Measurements from ENCODE around the gene HMG20B.

HMG20B gene

DNA sequence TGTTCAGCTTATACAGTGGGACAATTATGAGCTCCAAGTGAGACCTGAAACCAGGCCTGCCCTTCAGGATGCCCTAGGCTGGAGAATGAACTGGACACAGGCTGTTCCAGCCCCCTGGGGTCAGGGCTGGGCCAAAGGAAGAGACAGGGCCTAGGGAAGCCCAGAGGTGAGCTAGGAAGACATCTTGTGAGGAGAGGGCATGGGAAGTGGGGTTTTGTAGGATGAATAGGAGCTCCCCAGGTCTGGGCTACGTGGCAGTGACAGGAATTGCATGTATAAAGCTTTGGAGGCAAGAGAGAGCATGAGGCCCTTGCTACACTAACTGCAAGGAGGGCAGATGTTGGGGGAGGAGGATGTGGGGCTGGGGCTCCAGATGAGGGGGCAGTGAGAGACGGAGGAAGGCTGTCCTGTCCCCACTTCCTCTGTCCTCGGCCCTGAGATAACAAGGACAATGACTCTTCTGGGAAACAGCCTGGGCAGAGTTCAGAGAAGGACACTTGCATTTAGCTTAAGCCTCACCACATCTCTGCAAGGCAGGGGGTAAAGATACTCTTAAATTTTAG is 35.4 kb downstream of the HMG20B start:
- DNase-seq = no peak

DNA sequence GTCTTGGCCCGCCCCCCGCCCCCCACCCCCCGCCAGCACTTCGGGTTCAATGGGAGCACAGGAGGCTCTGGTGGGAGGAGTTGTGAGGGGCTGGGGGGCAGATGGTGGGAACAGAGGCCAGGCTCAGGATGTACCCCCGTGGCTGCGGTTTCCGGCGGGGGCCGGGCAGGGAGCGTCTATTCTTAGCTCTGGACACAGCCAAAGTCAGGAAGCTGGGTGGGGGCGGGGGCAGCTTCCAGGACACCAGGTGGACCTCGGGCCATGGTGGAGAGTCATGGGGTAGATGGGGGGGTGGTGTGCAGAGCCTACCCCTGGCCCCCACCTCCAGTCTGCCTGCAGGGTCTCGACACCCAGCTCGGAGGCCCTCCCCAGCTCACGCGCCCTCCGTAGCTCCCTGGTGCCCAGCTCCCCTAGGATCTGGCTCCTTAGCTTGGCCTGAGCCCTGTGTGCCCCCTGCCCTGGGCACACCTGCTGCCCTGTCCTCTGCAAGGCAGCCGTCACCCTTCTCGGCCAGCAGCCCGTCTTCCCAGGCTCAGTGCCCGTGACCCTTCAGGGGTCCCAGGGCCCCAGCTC is 36.1 kb downstream of the HMG20B start:
- no peak for DNase-seq

DNA sequence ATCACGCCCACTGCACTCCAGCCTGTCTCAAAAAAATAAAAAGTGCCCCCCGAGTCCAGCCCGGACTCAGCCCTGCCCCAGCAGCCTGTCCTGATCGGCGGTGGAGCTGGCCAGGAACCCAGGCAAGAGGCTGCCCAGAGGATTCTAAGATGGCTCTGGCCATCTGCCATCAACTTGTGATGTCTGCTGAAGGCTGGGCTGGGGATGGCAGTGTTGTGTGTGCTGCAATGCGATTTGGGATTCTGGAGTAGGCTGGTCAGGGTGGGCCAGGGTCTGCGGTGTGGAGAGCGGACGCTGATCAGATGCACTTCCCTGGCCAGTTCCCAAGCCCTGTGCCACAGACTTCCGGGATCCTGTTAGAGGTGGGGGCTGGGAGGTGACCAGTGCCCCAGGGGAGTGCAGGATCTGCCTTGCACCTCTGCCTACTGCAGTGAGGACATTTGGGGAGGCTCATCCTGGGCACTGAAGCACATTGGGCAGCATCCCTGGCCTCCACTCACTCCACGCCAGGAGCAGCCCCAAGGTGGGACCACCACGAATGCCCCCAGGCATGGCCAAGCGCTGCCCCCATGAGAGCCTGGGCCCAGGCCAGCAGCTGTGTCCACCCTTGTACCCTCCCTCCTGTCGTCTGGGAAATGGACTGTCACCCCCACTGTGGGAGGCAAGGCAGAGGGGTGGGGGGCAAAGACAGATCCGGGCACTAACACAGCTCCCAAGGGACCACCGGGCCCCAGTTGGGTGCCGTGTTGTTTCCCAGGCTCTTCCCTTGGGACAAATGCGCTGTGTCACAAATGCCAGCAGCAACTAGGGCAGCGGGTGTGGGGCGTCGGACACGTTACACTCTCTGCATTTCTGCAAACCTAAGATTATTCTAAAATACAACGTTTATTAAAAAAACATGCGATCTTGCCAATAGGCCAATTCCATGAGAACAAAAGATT is 37.3 kb downstream of the HMG20B start:
- no peak for DNase-seq

DNA sequence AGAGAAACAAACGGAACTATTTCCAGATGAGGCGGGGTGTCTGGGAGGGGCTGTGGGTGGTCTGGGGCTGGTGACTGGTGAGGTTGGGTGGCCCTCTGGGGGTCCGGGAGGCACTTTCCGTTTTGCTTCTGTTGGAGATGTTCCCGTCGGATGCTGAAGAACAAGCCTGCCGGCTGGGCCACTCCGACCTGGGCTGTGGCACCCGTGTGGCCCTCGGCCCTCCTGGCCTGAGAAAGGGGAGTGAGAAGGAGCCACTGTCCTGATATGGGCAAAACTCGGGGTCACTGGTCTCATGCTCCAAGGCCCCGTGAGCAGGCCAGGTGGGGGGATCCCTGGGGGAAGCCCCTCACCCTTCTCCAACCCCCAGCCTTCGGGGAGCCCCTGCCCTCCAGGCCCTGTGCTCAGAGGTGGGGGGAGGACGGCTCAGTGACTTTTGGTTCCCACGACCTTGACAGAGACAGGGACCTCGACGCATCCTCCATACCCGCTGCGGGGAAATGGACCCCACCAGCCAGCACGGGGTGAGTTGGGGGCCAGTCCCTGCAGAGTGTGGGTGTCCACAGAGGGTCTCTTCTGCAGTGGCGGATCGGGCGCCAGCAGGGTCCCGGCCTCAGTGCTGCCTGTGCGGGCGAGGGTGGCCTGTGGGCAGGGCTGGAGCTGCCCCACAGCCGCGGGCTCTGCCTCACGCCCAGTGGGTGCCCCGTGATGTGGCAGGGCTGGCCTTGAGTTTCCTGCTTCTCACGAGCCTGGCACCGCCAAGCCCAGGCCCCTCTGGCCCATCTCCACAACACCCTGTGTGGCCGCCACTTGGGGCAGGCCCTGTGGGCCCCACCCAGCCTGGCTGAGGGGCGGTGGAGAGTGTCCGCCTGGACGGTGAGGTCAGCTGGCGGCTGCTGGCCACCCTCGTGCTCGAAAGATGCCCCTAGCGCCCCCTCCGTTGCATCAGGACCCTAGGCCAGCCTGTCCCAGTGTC is 38.3 kb downstream of the HMG20B start:
- DNase-seq = no peak

DNA sequence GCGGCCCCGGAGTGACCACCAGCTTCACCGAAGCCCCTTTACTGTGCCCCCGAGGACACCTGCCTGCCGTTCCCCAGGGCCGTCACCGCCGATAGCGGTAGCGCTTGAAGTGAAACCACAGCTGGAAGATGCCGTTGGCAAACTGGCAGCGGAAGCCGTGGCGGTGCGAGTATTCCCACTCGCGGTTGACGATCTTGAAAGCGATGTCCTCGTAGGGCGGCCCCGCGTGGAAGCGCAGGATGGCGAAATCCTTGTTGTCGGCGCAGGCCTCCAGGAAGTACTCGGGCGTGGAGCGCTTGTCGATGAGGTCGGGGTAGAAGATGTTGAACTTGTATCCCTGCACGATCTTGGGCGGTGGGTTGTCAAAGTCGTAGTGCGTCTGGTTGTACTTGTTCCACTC is 39.1 kb downstream of the HMG20B start:
- DNase-seq = no peak

DNA sequence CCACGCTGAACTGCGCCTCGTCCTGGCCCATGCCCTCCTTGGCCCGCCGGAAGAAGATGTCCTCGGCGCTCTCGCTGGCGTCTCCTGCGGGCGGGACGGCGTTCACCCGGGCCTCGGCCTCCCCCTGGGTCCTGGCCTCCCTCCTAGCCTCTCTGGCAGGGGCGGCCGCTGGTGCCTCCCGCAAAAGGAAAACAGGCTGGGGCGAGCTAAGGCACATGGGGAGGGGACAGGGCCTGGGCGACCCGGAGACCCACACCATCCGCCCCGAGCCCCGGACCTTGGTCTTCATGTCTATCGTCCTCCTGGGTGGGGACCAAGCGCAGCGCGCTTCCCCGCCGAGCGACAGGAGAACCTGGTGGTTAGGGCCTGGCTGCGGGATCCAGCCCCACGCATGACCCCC is 39.6 kb downstream of the HMG20B start:
- no peak for DNase-seq

DNA sequence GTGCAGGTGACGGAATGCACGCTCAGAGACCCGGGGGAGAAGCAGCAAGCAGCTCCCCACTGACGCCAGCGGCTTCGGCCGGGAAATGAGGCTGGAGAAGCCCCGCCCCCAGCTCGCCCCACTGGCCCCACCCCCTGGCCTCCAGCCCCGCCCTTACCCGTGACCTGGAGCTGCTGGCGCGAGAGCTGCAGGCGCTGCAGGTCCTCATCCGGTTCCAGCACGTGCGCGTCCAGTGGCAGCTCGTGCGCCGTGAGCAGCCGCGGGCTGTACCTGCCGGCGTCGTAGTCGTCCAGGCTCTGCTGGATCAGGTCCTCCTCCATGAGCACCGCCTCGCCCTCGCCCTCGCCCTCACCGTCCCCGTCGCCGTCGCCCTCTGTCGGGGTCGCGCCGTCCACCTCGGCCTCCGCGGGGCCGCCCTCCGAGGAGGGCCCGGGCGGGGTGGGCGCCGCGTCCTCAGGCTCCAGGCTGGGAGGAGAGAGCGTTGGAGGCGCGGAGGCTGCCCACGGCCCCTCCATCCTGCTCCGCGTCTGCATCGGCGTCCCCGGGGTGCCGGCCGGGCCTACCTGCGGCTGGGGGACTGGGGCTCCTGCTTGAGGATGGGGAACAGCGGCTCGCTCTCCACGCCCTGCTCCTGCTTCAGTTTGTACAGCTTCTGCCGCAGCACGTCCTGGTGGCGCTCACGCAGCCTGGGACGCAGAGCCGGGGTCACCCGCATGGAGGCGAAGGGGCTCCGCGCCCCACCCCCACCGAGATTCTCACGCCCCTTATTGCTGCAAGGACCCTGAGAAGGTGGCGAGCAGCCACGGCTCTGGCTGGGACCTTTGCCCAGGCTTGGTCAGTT is 40.4 kb downstream of the HMG20B start:
- no peak for DNase-seq

DNA sequence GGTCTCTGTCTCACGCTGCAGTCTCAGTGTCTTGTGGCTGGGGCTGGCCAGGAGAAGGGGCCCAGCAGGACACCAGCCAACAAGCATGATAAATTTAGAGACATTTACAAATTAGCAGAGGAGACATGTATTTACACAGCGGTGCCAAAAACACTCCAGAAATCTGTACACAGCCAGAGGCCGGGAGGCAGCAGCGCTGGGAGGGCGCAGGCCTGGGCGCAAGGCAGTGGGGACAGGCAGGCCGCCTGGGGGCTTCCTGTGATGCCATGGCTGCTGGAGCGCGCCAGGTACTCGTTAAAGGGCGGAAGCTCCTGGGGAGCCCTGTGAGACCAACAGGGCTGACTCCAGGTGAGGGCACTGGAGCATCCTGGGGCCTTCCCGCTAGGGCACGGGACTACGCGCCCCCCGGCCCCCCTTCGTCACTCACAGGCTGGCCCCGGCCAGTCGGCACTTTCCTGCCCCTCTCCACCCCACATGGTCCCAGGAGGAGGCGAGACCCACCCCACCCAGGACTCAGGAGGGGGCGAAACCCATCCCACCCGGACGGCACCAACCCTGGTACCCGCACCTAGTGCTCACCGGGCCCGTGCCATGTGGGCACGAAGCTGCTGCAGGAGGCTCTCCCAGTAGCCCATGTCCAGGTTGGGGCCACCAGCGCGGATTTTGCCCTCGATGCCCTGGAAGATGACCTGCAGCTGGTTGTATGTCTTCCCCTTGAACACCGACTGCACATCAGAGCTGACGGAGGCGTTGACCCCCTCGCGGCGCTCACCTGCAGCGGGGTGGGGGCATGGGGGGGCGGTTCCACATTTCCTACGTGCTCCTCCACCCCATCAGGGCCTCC is 41.3 kb downstream of the HMG20B start:
- no peak for DNase-seq

DNA sequence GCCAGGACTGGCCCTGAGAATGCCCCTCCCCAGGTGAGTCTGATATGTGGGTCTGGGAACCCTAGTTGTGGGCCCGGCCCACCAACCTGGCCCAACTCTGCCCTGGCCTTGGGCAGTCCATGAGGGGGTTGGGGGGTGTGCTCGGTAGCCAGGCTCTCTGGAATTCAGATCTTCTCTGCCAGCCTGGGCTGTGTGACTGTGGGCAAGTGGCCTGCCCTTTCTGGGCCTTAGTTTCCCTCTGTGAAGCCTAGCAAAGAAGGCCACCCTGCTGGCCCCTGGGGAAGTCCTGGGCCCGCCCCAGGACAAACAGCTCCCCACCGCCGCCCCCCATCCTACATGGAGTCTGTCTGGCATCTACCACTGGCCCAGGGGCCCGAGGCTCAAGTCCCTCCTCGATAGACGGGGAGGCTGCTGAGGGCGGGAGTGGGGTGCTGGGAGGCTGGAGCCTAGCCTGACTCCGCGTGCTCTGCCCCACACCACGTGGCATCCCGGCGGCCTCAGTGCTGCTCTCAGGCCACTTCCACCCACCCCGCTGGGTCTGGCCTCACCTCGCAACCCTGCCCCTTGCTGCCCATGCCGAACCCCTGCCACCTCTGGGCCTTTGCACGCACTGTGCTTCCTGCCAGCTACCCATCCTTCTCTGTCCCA is 42.2 kb downstream of the HMG20B start:
- no peak for DNase-seq

DNA sequence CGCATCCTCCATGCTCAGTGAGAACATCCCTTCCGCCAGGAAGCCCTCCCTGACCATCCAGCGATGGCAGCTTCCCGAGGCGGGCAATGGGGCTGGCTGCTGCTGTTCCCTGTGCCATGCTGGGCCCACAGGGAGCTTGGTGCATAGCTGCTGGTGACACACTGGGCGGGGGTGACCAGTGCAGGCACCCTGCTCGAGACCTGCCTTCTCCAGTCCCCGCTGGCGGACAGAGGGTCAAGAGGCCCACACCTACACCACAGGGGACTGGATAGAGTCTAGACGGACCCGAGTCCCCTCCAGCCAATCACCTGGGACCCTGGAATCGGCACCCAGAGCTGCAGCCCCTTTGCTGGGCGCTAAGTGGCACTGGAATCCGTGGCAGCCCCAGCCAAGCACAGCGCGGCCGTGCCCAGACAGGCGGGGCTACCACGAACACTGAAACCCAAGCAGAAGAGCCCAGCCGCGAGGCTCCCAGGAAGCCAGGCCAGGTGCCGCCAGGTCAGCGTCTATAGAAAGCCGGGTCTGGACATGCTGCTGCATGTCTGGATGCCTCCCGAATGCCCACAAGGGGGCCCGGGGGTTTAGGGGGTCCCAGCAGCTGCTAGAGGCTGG is 42.9 kb downstream of the HMG20B start:
- DNase-seq = no peak

DNA sequence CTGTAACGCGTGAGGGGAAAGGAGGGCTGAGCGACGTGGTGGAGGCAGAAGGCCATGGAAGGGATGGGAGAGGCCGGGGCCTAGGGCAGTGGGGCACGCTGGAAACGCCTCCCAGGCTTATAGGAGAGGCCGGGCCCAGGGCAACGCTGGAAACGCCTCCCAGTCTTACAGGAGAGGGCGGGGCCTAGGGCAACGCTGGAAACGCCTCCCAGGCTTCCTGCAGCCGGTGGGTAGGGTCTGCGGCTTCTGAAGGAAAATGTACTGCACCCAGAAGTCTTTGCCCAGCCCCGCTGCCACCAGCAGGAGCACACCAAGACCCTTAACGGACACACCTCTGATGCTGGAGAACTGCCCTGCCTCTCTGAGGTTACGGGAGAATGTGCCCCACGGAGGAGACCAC is 44.7 kb downstream of the HMG20B start:
- no peak for DNase-seq

DNA sequence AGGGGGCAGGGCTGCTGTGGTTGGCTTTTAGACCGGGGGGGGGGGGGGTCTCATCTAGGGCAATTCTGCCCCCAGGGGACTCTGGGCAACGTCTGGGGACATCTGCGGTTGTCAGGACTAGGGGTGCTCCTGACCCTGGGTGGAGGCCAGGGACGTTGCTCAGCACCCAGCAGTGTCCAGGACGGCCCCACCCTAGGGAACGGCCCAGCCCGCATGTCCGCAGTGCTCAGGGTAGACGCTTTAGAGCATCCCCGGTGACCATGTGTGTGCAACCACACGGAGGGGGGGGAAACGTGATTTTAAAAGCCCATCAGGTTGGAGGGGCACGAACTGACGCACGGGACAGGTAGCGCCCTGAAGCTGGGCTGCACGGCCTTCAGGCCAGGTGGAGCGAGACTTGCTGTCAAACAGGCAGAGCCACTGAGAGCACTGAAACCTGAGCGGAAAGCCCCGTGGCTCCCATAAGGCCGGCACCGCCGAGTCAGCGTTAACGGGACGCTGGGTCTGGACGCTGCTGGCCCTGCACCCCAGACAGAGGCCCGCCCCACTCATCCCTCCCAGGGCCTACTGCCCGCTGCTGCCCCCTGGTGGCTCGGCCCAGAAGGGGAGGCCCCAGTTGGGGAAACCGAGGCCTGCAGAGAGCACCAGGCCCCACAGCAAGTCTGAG is 45.5 kb downstream of the HMG20B start:
- DNase-seq = peak; percentile 33

DNA sequence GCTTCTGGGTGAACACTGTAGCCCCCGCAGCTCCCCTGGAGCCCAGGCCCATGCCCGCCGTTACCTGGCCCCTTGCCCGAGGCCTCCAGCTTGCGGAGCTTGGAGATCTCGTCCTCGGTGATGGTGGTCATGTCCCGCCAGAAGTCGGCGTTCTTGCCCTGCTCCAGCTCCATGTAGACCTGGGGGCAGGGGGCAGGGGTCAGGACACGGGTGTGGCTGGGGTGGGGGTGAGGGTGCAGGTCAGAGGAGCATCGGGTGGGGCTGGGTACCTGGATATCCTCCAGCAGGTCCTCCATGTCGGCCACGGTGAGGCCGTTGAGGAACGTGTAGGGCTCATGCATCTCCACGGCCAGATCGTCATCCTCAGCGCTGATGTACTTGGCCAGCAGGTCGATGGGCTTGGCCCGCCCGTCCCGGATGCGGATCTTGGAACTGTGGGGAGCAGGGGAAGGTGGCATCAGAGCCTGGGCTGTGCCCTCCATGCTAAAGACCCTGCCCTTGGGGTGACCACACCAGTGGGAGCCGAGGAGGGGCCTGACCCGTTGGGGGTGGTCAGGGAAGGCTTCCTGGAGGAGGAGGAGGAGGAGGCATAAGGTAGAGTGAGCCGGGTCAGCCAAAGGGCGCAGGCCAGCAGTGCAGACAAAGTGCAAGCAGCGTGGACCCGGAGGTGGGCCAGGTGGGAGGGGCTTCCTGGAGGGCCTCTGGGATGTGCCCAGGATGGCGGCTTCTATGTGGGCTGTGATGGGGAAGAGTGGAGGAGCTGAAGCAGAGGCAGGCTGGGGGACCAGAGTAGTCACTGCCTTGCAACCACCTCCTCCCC is 46.3 kb downstream of the HMG20B start:
- no peak for DNase-seq

DNA sequence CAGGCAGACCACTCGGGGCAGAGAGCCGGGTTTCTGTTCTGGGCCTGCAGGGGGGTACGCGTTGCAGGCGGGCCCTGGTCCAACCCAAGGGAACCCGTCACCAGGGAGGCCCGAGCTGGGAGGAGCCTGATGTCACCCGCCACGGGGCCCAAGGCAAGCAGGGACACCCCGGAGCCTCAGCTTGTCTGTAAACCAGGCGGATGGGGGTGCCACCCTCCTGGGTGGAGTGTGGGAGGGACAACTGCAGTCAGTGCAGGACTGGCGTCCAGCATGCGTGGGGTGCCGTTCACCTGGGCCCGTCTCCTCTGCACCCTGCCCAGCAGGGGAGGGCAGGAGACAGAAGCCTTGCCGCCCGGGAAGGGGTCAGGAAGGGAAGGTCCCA is 46.9 kb downstream of the HMG20B start:
- DNase-seq = no peak

DNA sequence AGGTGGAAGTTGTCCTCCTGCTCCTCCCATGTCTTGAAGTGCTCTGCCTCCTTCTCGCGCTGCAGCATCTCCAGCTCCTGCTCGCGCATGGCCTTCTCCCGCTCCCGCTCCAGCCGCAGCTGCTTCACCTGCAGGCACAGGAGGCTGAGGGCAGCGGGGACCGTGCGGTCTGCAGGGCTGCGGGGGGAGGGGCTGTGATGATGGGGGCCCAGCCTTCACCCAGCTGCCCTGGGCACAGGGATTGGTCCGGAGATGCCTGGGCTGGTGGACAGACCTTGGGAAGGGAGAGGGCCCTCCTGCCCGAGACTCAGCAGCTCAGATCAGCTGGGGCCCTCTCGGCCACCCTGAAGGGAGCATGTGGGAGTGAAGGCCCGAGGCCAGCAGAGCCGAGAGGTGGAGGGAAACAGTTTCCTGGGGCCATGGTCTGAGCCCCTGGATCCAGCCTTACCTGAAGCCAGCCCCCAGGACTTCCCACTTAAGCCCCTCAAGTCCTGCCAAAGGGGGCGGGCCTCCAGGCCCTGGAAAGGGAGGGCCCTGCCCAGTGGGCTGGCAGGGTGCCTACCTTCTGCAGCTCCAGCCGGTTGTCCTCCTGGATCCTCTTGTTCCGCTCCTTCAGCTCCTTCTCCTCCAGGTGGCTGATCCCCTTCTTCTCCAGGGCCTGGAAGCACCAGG is 47.5 kb downstream of the HMG20B start:
- DNase-seq = no peak

DNA sequence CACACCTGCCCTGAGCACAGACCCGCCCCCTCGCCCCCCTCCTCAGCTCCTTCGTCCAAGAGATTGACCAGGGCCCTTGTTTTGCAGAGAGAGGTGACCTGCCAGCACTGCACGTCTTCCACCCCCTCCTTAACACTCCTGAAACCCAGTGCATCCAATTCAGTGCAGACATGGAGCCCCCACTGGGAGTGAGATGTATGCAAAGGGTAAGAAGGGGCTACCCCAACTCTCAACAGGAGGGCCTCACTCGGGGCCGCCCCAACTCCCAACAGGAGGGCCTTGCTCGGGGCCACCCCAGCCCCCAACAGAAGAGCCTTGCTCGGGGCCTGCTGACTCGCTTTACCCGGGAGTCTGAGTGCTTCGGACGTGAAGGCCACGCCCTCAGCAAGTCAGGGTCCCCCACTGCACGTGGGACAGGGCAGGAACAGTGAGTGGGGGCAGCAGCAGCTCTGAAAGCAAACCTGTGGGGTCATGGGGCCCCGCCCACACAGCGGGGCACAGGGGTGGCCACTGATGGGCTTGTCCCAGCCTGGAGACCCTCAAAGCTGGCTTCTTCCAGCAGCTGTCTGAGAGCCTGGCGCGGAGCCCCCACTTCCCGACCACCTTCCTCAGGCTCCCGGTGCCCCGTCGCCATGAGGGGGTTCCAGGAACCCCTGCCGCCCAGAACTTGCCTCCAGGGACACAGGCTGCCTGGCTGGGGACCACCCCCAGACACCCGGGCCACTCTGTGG is 48.2 kb downstream of the HMG20B start:
- DNase-seq = no peak

DNA sequence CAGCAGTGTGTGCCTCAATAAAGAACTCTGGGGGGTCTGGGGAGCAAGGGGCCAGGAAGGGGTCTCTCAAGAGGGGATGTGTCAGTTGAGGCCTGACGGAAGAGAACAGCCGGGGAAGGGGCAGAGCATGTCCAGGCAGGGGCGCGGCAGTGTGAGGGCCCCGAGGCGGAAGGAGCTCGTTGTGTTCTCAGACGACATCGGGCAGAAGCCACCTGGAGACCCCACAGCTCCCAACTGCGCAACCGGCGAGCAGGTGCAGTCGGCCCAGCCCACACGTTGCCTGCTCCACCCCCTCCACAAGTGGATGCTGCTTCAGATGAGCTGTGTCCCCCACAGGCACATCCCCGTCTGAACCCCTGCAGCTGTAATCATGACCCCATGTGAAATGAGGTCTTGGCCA is 48.9 kb downstream of the HMG20B start:
- no peak for DNase-seq
